ENCODE data around the gene A3GALT2.

The A3GALT2 gene

DNA sequence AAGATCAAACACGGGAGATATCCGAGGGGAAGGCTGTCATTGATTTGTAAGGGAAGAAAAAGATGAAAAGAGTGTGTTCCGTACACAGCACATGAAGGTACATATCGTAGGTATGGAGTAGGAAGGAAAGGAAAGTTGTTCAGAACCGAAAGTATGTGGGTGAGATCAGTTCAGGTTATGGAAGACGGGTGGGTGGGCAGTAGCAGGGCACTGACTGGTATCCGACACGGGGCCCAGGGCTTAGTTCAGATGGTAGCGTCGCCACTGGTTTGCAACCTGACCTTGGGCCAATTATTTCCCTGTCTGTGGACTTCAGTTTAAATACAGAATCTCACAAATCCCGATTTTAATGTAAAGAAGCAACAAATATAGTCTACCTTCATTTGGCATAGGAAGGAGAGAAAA is 27.8 kb upstream of the A3GALT2 start:
- POLR2A ChIA-PET = no interaction called here
- CTCF ChIA-PET = interaction anchor here (1.1 to 1.6 kb wide), 2 partner anchors 53 to 122 kb away, joined by 4 to 5 read pairs; no protein-coding TSS in a partner anchor
- TF ChIP-seq, protein P1, sequence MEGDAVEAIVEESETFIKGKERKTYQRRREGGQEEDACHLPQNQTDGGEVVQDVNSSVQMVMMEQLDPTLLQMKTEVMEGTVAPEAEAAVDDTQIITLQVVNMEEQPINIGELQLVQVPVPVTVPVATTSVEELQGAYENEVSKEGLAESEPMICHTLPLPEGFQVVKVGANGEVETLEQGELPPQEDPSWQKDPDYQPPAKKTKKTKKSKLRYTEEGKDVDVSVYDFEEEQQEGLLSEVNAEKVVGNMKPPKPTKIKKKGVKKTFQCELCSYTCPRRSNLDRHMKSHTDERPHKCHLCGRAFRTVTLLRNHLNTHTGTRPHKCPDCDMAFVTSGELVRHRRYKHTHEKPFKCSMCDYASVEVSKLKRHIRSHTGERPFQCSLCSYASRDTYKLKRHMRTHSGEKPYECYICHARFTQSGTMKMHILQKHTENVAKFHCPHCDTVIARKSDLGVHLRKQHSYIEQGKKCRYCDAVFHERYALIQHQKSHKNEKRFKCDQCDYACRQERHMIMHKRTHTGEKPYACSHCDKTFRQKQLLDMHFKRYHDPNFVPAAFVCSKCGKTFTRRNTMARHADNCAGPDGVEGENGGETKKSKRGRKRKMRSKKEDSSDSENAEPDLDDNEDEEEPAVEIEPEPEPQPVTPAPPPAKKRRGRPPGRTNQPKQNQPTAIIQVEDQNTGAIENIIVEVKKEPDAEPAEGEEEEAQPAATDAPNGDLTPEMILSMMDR (IDR thresholded peaks at IDR 0.05; ENCODE audit: control extremely low read depth, extremely low read depth, low read depth, missing control alignments) = no peak
- DNase-seq (ENCODE audit: extremely low spot score) = no peak

DNA sequence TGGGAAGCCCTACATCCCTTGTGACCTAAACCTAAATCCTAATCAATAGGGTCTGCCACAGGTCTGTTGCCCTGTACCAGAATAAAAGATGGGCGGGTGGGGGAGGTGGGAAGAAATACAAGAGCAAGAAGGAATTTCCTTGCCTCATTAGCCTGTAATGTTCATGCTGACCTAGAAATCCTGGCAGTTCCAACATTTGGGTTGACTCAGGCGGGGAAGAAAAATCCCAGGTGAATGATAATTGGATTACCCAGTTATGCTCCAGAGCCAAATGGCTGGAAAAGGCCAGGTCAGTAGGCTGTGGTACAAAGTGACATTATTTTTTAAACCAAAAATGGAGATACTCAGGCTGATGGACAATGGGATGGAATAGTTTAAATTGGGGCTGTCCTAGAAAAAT is 27.3 kb upstream of the A3GALT2 start:
- TF ChIP-seq, protein P1 (IDR thresholded peaks at IDR 0.05; ENCODE audit: control extremely low read depth, extremely low read depth, low read depth, missing control alignments) = no peak
- CTCF ChIA-PET = interaction anchor here (1.1 to 1.6 kb wide), 2 partner anchors 52 to 123 kb away, joined by 4 to 5 read pairs; no protein-coding TSS in a partner anchor
- POLR2A ChIA-PET = no interaction called here
- DNase-seq (ENCODE audit: extremely low spot score) = no peak

DNA sequence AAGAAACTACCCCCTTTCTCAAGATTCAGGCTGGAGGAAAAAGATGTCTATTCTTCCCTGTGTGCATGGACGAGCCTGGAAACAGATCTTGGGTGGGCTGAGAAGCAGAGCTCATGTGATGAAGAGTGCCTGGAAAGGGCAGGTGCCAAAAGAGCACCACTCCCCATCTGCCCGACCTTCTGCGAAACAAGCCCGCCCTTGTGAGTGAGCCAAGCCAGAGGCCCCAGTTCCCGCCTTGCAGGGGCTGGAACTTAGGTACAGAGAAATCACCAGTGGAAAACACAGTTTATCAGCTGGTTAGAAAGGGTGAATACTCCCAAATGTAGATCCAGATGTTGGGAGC is 26.7 kb upstream of the A3GALT2 start:
- TF ChIP-seq, protein P1 (IDR thresholded peaks at IDR 0.05; ENCODE audit: control extremely low read depth, extremely low read depth, low read depth, missing control alignments) = no peak
- CTCF ChIA-PET = interaction anchor here (1.6 kb wide), 1 partner anchor 52 kb away, joined by 5 read pairs; no protein-coding TSS in a partner anchor
- DNase-seq (ENCODE audit: extremely low spot score) = no peak
- POLR2A ChIA-PET = no interaction called here

DNA sequence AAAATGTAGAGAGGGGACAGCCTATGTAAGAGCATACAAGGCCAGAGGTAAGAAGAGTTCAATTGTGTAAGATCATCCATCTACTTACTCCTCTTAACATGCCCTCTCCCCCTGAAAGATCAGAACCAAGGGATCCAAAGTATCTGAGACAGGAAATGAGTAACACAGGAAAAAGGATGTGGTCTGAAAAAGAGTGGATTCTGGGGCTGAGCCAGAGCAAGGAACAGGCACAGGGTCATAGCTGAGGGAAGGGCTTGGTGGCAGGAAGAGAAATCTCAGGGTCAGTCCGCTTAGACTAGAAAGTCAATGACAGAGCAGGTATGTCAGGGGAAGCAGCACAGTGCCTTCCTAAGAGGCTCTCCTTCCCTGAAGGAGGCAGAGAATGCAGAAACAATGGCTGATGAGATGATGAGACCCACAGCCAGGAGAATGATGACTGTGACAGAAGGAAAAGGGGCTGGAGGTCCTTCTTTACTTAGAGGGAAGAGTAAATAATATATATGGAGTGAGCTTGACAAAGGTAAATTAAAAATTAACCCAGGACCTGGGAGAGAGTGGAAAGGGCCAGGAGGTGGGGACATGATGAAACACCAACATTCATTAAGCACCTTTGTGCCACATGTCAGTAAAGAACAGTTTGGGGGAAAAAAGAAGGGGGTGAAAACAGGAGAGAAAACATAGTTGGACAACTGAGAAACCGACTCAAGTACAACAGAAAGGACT is 26.2 kb upstream of the A3GALT2 start:
- ChIA-PET POLR2A (no interaction called here), CTCF (interaction anchor here (1.6 kb wide), 1 partner anchor 51 kb away, joined by 5 read pairs; no protein-coding TSS in a partner anchor)
- TF ChIP-seq, protein P1 (IDR thresholded peaks at IDR 0.05; ENCODE audit: control extremely low read depth, extremely low read depth, low read depth, missing control alignments) = no peak
- no peak for DNase-seq (ENCODE audit: extremely low spot score)

DNA sequence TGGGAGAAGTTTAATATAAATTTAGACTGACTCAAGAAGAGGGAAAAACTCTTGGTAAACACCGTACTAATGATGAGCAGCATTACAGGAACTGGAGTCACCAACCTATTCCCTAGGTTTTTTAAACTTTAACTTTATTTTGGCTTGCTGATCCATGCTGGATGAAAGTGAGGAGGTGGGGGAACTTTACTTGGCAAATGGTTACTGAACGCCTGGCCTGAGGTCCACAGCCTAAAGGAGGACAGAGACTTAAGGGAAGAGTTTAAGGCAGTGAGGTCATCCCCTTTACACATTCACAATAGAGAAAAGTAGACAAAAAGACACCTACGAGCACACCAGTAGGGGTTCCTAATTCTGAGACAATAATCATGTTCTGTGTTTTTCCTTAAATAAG is 25.6 kb upstream of the A3GALT2 start:
- CTCF ChIA-PET = no interaction called here
- POLR2A ChIA-PET = no interaction called here
- TF ChIP-seq, protein P1 (IDR thresholded peaks at IDR 0.05; ENCODE audit: control extremely low read depth, extremely low read depth, low read depth, missing control alignments) = no peak
- no peak for DNase-seq (ENCODE audit: extremely low spot score)

DNA sequence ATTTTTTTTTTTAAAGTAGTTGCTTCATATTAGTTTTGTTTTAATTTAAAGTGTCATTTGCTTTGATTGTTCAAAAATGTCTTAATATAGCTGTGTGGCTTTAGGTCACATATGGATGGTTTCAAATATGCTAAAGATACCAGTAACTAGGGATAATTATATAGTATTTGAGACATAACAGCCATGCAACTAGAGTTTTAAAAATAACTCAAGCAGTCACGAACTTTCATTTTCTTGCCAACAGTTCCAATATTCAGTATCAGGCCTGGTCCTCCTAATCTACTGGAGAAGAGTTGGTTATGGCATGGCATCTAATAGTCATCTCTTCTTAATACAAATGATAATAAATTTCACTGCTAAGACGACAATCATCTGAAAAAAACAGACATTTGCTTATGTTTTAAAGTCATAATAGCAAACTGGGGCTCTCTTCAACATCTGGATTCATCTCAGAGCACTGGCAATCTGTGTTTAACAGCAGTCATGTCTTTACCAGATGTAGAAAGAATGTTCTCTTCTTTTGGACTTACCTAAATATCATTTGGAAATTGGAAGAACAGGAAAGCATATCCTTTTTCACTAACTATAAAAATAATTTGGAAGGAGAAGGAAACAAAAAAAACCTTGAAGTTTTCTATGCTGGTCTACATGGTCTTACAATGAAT is 24.1 kb upstream of the A3GALT2 start:
- ChIA-PET CTCF (interaction anchor here (1.1 kb wide), 1 partner anchor 111 kb away, joined by 3 read pairs; no protein-coding TSS in a partner anchor), POLR2A (interaction anchor here (0.6 kb wide), 1 partner anchor 32 kb away, joined by 8 read pairs; no protein-coding TSS in a partner anchor)
- DNase-seq (ENCODE audit: extremely low spot score) = no peak
- TF ChIP-seq, protein P1 (IDR thresholded peaks at IDR 0.05; ENCODE audit: control extremely low read depth, extremely low read depth, low read depth, missing control alignments) = no peak
